Inflammatory macrophage treated with lipopolysaccharide for 4 hours (primary cell): ENCODE data around the gene AKAP10.
"Not testable (repeated sequence)": the region's sequence is repeated elsewhere in the genome, so short reads cannot be mapped to it uniquely, and the experiment has no call there.

ENCODE experiments used
- DNase-seq: peaks from one replicate; pipeline ENCODE4 v3.0.0-alpha.2; 2020

AKAP10 gene

DNA sequence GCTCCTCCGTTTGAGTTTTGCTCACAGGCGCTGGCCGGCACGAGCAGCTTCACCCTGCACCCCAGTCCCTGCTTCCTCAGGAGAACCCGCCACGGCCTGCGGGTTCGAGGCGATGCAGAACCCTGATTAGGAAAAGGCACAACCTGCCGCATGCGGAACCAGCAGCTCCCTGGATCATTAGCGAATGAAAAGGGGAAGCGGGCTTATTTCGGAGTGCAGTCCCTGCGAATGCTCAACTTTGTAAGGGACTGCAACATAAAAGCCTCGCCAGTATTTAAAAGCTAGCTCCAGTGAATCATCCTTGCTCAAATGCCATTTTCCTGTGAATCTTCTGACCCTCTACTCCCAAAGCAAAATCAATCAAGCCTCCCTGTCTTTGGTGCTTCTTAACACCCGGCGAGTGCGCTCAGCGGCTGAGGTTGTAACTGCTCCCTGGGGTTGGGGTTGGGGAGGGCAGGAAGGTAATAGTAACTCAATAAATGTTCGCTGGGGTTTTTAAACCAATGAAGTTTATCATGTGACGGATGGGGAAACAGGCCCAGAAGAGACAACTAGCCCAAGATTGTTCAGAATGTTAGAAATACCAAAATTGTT is 678 bp upstream of the AKAP10 start:
- DNase-seq, result peak; percentile 80

GRCh38 chr17:19975601-19976000 is 2.0 kb downstream of the AKAP10 start:
- no peak for DNase-seq

- no peak for DNase-seq
Observed at GRCh38 chr17:19973156-19973555, 4.5 kb downstream of the AKAP10 start.

GRCh38 chr17:19962954-19963353 is 14.7 kb downstream of the AKAP10 start:
- DNase-seq, result not testable (repeated sequence)

GRCh38 chr17:19958023-19958422 is 19.6 kb downstream of the AKAP10 start:
- DNase-seq, result no peak

DNA sequence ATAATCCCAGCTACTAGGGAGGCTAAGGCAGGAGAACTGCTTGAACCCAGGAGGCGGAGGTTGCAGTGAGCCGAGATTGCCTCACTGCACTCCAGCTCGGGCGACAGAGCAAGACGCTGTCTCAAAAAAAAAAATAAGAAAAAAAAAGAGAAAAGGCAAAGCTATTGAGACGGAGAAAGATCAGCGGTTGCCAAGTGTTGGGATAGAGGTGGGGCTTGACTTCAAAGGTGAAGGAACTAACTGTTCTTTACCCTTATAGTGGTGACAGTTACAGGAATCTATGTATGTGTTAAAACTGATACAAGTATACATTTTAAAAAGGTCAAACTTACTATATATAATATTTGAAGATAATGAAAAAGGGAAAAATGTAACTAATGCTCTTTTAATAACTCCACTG is 22.5 kb downstream of the AKAP10 start:
- no peak for DNase-seq

DNA sequence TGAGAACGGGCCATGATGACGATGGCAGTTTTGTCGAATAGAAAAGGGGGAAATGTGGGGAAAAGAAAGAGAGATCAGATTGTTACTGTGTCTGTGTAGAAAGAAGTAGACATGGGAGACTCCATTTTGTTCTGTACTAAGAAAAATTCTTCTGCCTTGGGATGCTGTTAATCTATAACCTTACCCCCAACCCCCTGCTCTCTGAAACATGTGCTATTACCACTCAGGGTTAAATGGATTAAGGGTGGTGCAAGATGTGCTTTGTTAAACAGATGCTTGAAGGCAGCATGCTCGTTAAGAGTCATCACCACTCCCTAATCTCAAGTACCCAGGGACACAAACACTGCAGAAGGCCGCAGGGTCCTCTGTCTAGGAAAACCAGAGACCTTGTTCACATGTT is 26.2 kb downstream of the AKAP10 start:
- not testable (repeated sequence) for DNase-seq

DNA sequence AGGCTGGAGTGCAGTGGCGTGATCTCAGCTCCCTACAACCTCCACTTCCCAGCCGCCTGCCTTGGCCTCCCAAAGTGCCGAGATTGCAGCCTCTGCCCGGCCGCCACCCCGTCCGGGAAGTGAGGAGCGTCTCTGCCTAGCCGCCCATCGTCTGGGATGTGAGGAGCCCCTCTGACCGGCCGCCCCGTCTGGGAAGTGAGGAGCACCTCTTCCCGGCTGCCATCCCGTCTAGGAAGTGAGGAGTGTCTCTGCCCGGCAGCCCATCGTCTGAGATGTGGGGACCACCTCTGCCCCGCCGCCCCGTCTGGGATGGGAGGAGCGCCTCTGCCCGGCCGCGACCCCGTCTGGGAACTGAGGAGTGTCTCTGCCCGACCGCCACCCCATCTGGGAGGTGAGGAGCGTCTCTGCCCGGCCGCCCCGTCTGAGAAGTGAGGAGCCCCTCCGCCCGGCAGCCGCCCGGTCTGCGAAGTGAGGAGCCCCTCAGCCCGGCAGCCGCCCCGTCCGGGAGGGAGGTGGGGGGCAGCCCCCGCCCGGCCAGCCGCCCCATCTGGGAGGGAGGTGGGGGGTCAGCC is 26.9 kb downstream of the AKAP10 start:
- not testable (repeated sequence) for DNase-seq

DNA sequence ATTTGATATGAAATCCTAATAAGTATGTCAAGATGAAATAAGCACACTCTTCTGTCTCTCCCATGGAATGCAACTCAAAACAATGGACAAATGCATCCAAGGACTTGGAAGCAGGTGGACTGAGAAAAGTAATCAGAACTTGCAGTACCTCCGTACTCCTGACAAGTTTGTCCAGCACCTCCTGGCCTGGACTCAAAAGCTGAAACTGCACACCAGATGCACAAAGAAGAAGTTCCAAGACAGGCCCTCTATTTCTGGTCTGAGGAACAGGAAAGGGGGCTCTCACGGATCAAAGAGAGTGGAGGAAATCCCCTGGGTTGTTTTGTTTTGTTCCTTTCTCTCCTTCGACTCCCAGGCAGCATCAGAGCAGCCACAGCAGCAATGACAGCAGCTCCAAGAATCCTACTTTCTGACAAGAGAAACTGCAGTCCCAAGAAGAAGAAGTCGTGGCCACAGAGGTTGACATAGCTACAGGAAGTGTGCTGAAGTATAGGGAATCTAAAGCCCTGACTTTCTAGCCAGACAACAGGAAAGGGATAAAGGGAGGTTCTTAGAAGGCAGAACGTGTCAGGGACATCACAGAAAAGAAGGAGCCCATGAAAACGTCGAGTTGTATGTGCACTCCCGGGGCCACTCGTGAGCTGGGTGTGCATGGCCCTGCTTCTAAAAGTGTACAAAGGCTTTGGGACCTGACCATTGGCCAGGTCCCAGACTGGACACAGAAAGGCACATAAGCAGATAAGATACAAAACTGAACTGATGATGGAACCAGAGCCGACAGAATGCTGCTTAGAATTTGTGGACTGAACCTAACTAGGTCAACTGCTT is 29.3 kb downstream of the AKAP10 start:
- no peak for DNase-seq

GRCh38 chr17:19946921-19947320 is 30.7 kb downstream of the AKAP10 start:
- no peak for DNase-seq

GRCh38 chr17:19945009-19945626 is 32.5 kb downstream of the AKAP10 start:
- DNase-seq, result no peak

DNA sequence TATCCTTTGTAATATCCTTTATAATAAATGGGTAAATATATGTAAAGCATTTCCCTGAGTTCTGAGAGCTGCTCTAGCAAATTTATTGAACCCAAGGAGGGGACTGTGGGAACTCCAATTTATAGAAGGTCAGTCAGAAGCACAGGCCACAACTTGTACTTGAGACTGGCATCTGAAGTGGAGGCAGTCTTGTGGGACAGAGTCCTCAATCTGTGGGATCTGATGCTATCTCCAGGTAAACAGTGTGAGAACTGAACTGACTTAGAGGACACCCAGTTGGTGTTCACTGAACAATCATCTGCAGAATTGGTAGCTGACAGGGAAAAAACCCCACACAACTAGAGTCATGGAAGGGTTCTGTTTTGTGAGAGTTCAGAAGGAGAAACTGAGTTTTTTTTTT is 34.0 kb downstream of the AKAP10 start:
- no peak for DNase-seq

DNA sequence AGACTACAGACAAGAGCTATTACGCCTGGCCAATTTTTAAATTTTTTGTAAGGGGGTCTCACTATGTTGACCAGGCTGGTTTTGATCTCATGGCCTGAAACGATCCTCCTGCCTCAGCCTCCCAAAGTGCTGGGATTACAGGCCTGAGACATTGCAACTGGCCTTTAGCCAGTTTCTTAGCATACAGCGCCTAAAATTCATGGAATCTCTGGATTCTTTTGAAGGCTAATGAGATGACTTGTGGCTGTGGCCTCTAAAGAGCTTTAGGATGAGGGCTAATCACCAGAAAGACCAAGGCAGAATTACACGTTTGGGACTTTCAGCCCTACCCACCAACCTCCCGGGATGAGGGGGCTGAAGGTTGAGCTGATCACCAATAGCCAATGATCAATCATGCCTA is 34.6 kb downstream of the AKAP10 start:
- DNase-seq, result no peak

DNA sequence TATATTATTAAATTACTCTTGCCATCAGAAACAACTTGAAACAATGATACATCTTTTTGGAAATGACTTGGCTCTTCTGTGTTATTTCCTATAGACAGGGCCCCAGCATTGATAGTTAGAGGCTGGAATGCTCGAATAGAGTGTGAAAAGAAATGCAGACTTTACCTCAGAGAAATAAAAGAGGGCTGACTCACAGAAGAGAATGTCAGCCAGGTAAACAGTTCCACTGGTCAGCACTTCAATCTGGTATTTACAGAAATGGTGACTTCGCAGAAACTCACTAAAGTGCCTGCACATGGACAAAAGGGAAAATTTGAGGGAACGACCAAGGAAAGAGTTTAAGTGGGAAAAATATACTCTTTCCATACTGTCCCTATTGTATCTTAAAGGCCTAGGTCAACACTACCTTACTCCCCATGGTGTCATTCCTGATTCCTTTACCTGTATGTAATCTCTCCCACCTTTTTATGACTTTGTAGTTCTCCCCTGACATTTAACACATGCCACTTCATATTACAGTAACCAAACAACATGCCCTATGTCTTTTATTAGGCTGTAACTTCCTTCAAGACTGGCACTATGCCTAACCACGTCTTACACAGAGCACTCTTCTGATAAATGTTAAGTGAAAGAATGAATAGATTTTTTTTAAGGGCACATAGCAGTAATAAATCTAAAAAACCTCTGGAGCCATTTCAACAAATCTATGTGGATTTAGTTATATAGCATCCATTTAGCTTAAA is 36.7 kb downstream of the AKAP10 start:
- DNase-seq, result no peak

- no peak for DNase-seq
Observed at GRCh38 chr17:19939993-19940721, 37.5 kb downstream of the AKAP10 start.

DNA sequence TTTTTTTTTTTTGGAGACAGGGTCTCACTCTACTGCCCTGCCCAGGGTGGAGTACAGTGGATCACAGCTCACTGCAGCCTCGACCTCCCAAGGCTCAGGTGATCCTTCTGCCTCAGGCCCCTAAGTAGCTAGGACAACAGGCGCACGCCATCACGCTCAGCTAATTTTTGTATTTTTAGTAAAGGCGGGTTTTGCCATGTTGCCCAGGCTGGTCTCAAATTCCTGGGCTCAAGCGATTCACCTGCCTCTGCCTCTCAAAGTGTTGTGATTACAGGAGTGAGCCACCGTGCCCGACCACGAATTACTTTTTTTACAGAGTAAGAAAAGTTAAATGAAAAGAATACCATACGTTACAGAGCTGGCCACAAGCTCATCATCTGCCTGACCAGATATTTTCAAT is 38.9 kb downstream of the AKAP10 start:
- DNase-seq, result no peak

- no peak for DNase-seq
Observed at GRCh38 chr17:19937522-19937921, 40.1 kb downstream of the AKAP10 start.

DNA sequence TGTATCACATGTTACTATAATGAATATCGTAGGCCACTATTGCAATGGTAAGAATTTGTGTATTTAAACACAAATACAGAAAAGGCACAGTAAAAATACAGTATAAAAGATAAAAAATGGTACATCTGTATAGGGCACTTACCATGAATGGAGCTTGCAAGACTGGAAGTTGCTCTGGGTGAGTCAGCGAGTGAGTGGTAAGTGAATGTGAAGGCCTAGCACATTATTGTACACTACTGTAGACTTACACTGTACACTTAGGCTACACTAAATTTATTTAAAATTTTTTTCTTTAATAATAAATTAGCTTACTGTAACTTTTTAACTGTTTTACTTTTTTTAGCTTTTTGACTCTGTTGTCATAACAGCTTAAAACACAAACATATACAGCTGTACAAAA is 42.5 kb downstream of the AKAP10 start:
- DNase-seq, result no peak

GRCh38 chr17:19933628-19934027 is 44.0 kb downstream of the AKAP10 start:
- no peak for DNase-seq

GRCh38 chr17:19933221-19933620 is 44.4 kb downstream of the AKAP10 start:
- DNase-seq, result no peak

GRCh38 chr17:19928299-19928698 is 49.3 kb downstream of the AKAP10 start:
- no peak for DNase-seq

GRCh38 chr17:19915245-19915978 is 62.2 kb downstream of the AKAP10 start:
- DNase-seq, result no peak
